Left hindlimb (tissue), 1 donor: ENCODE results near the gene SSH2.
"Not testable (repeated sequence)": the region's sequence is repeated elsewhere in the genome, so short reads cannot be mapped to it uniquely, and the experiment has no call there.

Experiments
- DNase-seq: peaks from one replicate; pipeline ENCODE4 v3.0.0-alpha.2; 2018

SSH2 gene

GRCh38 chr17:29835435-29836351 is 94.3 kb downstream of the SSH2 start:
- DNase-seq: no peak

- no peak for DNase-seq
Observed at GRCh38 chr17:29833801-29834200, 96.2 kb downstream of the SSH2 start.

GRCh38 chr17:29828676-29829284 is 101.2 kb downstream of the SSH2 start:
- no peak for DNase-seq

GRCh38 chr17:29827179-29827578 is 102.8 kb downstream of the SSH2 start:
- DNase-seq: no peak

GRCh38 chr17:29826114-29826692 is 103.8 kb downstream of the SSH2 start:
- no peak for DNase-seq

GRCh38 chr17:29825604-29826003 is 104.4 kb downstream of the SSH2 start:
- DNase-seq: no peak

- DNase-seq: no peak
Observed at GRCh38 chr17:29821897-29822296, 108.1 kb downstream of the SSH2 start.

- DNase-seq: no peak
Observed at GRCh38 chr17:29820425-29820824, 109.6 kb downstream of the SSH2 start.

GRCh38 chr17:29807520-29808361 is 122.3 kb downstream of the SSH2 start:
- DNase-seq: peak; percentile 63

GRCh38 chr17:29802246-29802645 is 127.8 kb downstream of the SSH2 start:
- no peak for DNase-seq

GRCh38 chr17:29800457-29800856 is 129.6 kb downstream of the SSH2 start:
- DNase-seq: no peak

GRCh38 chr17:29796652-29797051 is 133.4 kb downstream of the SSH2 start:
- DNase-seq: no peak

GRCh38 chr17:29793501-29793900 is 136.5 kb downstream of the SSH2 start:
- DNase-seq: no peak

GRCh38 chr17:29791336-29792080 is 138.5 kb downstream of the SSH2 start:
- DNase-seq: no peak

GRCh38 chr17:29789196-29790170 is 140.5 kb downstream of the SSH2 start:
- DNase-seq: no peak

GRCh38 chr17:29787995-29788394 is 142.0 kb downstream of the SSH2 start:
- no peak for DNase-seq

- DNase-seq: no peak
Observed at GRCh38 chr17:29782917-29783316, 147.1 kb downstream of the SSH2 start.

GRCh38 chr17:29779812-29780190 is 150.2 kb downstream of the SSH2 start:
- DNase-seq: not testable (repeated sequence)

GRCh38 chr17:29778956-29779811 is 150.8 kb downstream of the SSH2 start:
- DNase-seq: peak; percentile 69

- no peak for DNase-seq
Observed at GRCh38 chr17:29777663-29778062, 152.4 kb downstream of the SSH2 start.
